ENCODE measurements around the gene PLRG1.

- no peak for TF ChIP-seq CTCF (IDR thresholded peaks at IDR 0.05)
- no peak for TF ChIP-seq POLR2A (IDR thresholded peaks at IDR 0.05; ENCODE audit: low read depth)
- TF ChIP-seq EP300 (IDR thresholded peaks at IDR 0.05): no peak
Measured at GRCh38 chr4:154589296-154590197, 39.3 kb upstream of the PLRG1 start.

Measured in esophagus muscularis mucosa (tissue), 4 donors.